Muscle layer of duodenum (tissue), 2 donors: ENCODE measurements around the gene PTPRZ1.

Experiments used
- H3K27ac ChIP-seq: one replicate; pipeline ENCODE4 v1.7.0; 2013; ENCODE audit warnings: mild to moderate bottlenecking, low read length
- H3K27me3 ChIP-seq: one replicate; pipeline ENCODE4 v1.7.0; 2013; ENCODE audit warnings: low read depth, mild to moderate bottlenecking, control low read depth, low read length
- H3K36me3 ChIP-seq, 2 donors: one replicate each; pipeline ENCODE4 v1.7.0; 2013; ENCODE audit warnings: low read length in 2 of 2, control low read depth in 1 of 2, mild to moderate bottlenecking in 1 of 2; ENCODE audit not compliant: insufficient read depth in 2 of 2, control insufficient read depth in 1 of 2
- H3K4me1 ChIP-seq, 2 donors: one replicate each; pipeline ENCODE4 v1.7.0; 2013; ENCODE audit warnings: low read length in 2 of 2, mild to moderate bottlenecking in 2 of 2, control low read depth in 1 of 2, moderate library complexity in 1 of 2; ENCODE audit not compliant: insufficient read depth in 2 of 2, control insufficient read depth in 1 of 2
- H3K4me3 ChIP-seq, 2 donors: one replicate each; pipeline ENCODE4 v1.7.0; 2013; ENCODE audit warnings: low read length in 2 of 2, low read depth in 1 of 2, mild to moderate bottlenecking in 1 of 2
- H3K9me3 ChIP-seq, 2 donors: one replicate each; pipeline ENCODE4 v1.7.0; 2013; ENCODE audit warnings: low read length in 2 of 2, control low read depth in 1 of 2, mild to moderate bottlenecking in 1 of 2; ENCODE audit not compliant: control insufficient read depth in 1 of 2
- donor health status: healthy.

The PTPRZ1 gene

DNA sequence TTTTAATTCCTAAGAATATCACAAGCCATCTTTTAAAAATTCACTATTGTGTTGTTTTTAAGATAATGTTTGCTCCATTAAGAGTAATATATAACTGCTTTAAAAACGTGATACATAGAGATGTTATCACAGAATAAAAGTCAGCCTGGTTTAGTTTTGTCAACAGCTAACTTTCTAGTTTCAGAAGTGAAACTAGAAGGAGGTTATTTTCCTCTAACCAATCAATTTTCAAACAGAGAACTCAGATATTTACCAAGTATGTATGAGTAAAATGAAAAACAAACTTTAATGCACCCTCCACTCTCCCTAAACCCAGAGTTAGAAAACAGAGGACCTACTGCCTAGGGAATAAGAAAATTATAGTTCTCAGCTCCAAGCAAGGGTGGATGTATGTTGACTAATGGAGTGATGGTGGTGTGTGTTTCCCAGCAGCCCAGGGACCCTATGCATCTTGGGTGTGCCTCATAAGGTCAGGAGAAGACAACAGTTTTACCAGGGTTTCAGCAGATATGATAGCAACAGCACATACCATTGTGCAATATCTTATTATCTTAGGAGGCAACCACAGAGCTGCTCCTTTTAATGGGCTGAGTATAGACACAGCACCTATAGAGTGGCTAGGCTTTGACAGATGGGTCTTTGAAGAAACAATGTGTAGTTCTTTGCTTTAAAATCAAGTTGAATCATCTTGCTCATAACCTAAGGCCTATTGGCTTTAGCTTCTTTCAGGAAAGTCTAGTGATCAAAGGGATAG lies 58.4 kb downstream of the PTPRZ1 start:
- H3K4me1 ChIP-seq = no peaks in the 10 kb centered on the region
- H3K27ac ChIP-seq = no peak overlapping the region
- no peak overlapping the region for H3K4me3 ChIP-seq
- no peaks in the 10 kb centered on the region for H3K27me3 ChIP-seq
- H3K9me3 ChIP-seq = no peaks in the 10 kb centered on the region
- no peaks in the 10 kb centered on the region for H3K36me3 ChIP-seq

- Histone ChIP-seq H3K9me3 (no peaks in the 10 kb centered on the region), H3K27ac (no peak overlapping the region), H3K4me3 (no peak overlapping the region), H3K4me1 (no peaks in the 10 kb centered on the region), H3K27me3 (no peaks in the 10 kb centered on the region), H3K36me3 (no peaks in the 10 kb centered on the region)
Measured at GRCh38 chr7:121932768-121933167, 59.8 kb downstream of the PTPRZ1 start.

DNA sequence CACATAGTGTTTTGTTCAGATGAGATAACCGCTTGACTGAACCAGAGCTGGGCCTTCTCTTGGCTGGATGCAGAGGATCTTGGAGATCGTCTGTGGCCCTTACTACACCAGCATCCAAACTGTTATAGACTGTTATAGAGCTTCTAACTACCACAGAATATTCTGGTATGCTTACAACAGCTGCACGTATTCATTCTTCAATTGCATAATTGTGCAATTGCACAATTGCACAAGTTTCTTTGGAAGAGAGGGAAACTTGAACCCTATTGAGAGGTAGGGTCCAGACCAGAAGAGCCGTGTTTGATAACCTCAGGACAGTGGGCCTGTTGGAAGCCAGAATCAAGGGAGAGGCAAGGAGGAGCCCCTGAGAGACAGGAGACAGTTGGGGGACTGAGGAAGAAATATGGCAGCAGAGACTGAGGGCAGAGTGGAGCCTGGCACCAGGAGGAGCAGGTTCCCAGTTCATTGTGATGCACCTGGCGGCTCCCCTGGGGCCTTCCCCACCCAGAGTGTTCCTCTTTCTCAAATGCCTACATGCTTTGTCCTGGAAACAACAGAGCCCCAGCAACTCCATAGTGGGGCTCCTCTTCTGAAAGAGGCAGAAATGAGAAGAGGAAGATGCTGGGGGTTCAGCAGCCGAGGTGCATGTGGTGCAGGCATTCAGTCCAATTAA lies 64.1 kb downstream of the PTPRZ1 start:
- Histone ChIP-seq H3K27me3 (no peaks in the 10 kb centered on the region), H3K4me1 (no peaks in the 10 kb centered on the region), H3K4me3 (no peak overlapping the region), H3K9me3 (no peaks in the 10 kb centered on the region), H3K27ac (no peak overlapping the region), H3K36me3 (no peaks in the 10 kb centered on the region)

DNA sequence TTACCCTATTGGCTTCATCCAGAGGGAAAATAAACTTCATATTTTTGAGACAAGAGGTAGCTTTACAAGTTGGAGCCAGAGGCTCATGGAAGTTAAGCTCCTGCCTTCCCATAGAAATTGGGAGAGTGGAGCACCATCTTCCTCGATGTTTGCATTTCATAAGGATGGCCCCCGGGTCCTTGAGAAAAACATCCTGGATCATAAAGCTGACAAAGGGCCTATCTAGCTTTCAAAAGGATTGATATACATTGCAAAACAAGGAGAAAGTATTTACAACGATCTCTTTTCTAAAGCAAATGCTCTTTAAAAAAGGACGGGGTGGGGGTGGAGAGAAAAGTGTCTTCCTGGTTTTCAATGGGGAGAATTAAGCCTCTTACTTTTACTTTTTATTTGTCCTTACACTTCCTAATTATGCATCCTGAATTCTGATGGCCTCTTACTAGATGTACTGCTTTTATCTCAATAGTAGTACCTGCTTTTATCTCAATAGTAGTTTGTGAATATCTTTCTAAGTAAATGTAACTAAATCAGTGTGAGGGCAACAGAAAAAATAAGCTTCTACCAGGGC lies 65.6 kb downstream of the PTPRZ1 start:
- Histone ChIP-seq H3K4me3 (no peak overlapping the region), H3K9me3 (no peaks in the 10 kb centered on the region), H3K4me1 (no peaks in the 10 kb centered on the region), H3K27me3 (no peaks in the 10 kb centered on the region), H3K36me3 (no peaks in the 10 kb centered on the region), H3K27ac (no peak overlapping the region)

- H3K27ac ChIP-seq = no peak overlapping the region
- no peaks in the 10 kb centered on the region for H3K4me1 ChIP-seq
- no peaks in the 10 kb centered on the region for H3K9me3 ChIP-seq
- no peak overlapping the region for H3K4me3 ChIP-seq
- no peaks in the 10 kb centered on the region for H3K27me3 ChIP-seq
- no peaks in the 10 kb centered on the region for H3K36me3 ChIP-seq
Measured at GRCh38 chr7:121940918-121941317, 68.0 kb downstream of the PTPRZ1 start.

DNA sequence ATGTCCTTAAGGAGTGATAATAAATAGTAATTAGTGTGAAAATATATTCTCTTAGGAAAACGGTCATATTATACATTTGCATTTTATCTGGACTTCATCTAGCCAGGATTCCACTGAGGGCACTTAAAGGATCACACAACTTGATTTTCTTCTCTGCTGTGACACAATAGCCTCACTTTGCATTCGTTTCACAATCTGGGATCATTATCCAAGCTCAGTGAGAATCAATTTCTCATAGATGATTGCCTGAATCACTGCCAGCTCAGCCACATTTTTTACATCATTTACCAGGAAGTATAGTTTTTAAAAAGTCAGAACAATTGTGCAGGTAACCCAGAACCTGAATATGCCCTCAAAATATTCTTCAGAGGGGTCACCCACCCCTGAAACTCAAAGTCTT lies 68.9 kb downstream of the PTPRZ1 start:
- no peaks in the 10 kb centered on the region for H3K27me3 ChIP-seq
- H3K9me3 ChIP-seq = no peaks in the 10 kb centered on the region
- H3K4me1 ChIP-seq = no peaks in the 10 kb centered on the region
- H3K36me3 ChIP-seq = no peaks in the 10 kb centered on the region
- no peak overlapping the region for H3K4me3 ChIP-seq
- no peak overlapping the region for H3K27ac ChIP-seq

DNA sequence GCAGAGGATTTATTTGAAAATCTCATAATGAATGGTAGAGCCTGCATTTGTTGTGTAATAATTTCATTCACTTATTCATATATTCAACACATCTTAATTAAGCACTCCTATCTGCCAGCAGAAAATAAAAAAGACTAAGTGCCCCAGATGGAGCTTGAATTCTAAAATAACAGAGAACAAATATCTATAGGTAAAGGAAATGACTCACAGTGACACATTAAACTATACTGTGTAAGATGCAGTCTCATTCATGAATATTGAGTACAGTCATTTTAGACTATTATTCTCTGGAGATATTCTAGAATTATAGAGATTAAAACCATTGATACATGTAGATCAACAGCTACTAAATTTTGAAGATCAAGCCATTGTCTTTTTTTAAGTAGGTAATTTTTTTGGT lies 72.1 kb downstream of the PTPRZ1 start:
- H3K4me1 ChIP-seq = no peaks in the 10 kb centered on the region
- H3K36me3 ChIP-seq = no peaks in the 10 kb centered on the region
- H3K27ac ChIP-seq = no peak overlapping the region
- H3K27me3 ChIP-seq = no peaks in the 10 kb centered on the region
- no peak overlapping the region for H3K4me3 ChIP-seq
- no peaks in the 10 kb centered on the region for H3K9me3 ChIP-seq

- Histone ChIP-seq H3K4me1 (no peaks in the 10 kb centered on the region), H3K4me3 (no peak overlapping the region), H3K27me3 (no peaks in the 10 kb centered on the region), H3K36me3 (no peaks in the 10 kb centered on the region), H3K9me3 (no peaks in the 10 kb centered on the region), H3K27ac (no peak overlapping the region)
Measured at GRCh38 chr7:121945480-121946236, 72.7 kb downstream of the PTPRZ1 start.

DNA sequence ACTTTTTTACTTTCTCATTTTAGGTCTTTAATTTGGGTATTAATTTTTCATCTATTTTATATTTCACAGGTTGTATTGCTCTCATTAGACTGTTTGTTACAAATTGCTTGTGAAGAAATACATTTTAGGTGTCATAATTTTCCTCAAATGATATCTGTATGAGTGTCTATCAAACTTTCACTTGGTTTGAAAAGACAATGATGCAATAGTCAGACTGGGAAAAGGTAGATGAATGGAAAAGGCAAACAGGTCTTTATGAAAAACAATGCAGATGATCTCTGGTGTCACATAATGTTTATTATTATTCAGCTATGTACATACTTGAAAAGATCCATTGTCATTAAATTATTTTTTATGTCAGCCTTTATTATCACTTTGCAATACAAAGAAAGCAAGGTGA lies 80.2 kb downstream of the PTPRZ1 start:
- H3K27ac ChIP-seq = no peak overlapping the region
- no peaks in the 10 kb centered on the region for H3K27me3 ChIP-seq
- no peaks in the 10 kb centered on the region for H3K9me3 ChIP-seq
- H3K4me1 ChIP-seq = no peaks in the 10 kb centered on the region
- H3K36me3 ChIP-seq = no peaks in the 10 kb centered on the region
- H3K4me3 ChIP-seq = no peak overlapping the region

- Histone ChIP-seq H3K4me3 (no peak overlapping the region), H3K4me1 (no peaks in the 10 kb centered on the region), H3K9me3 (no peaks in the 10 kb centered on the region), H3K27me3 (no peaks in the 10 kb centered on the region), H3K36me3 (no peaks in the 10 kb centered on the region), H3K27ac (no peak overlapping the region)
Measured at GRCh38 chr7:121953601-121954000, 80.6 kb downstream of the PTPRZ1 start.

DNA sequence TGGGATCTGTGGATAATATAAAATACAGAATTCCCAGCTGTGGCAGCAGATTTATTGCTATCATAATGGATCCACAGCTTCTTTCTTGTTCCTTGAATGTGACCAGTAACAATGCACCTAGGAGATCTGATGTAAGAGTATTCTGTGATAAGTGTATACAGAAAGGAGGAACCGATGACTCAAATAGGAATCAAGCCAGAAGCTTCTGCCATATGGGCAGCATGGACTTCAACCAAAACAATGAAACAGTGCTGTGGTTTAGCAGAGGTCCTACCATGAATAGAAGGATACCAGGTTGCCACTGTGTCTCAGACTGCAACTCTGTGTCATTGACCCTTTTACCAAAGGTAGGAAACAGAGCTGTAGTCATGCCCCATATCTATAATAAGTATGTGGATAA lies 81.8 kb downstream of the PTPRZ1 start:
- Histone ChIP-seq H3K9me3 (no peaks in the 10 kb centered on the region), H3K4me1 (no peaks in the 10 kb centered on the region), H3K27me3 (no peaks in the 10 kb centered on the region), H3K27ac (no peak overlapping the region), H3K4me3 (no peak overlapping the region), H3K36me3 (no peaks in the 10 kb centered on the region)
